GM23248 (cell line): ENCODE results near the gene KDM7A. TPM values are rescaled to one million over a fixed set of nuclear protein-coding genes. Genes with fewer than 3 reads are reported as not detected.

Experiments
- DNase-seq: peaks from one replicate; pipeline ENCODE4 v3.0.0-alpha.2; 2015
- H2AFZ ChIP-seq: fragments of 200-600 bp; sonication (generic); 2 replicates; pipeline ENCODE4 v1.6.1; 2016; ENCODE audit warnings: antibody characterized with exemption
- H3F3A ChIP-seq: fragments of 200-600 bp; sonication (generic); 2 replicates; pipeline ENCODE4 v1.6.1; 2016; ENCODE audit warnings: mild to moderate bottlenecking, antibody characterized with exemption, mixed run types; ENCODE audit not compliant: insufficient read depth
- H3K27ac ChIP-seq: fragments of 200-600 bp; sonication (generic); 2 replicates; pipeline ENCODE4 v1.5.1; 2016; ENCODE audit warnings: mild to moderate bottlenecking
- H3K27me3 ChIP-seq: fragments of 200-600 bp; sonication (generic); replicated peaks from 2 replicates; pipeline ENCODE4 v1.6.1; 2016; ENCODE audit warnings: mild to moderate bottlenecking; ENCODE audit not compliant: insufficient read depth
- H3K36me3 ChIP-seq: fragments of 200-600 bp; sonication (generic); 2 replicates; pipeline ENCODE4 v1.6.1; 2016; ENCODE audit warnings: low read depth, mild to moderate bottlenecking
- H3K4me1 ChIP-seq: fragments of 200-600 bp; sonication (generic); 2 replicates; pipeline ENCODE4 v1.6.1; 2016; ENCODE audit warnings: mild to moderate bottlenecking; ENCODE audit not compliant: insufficient read depth
- H3K4me2 ChIP-seq: fragments of 200-600 bp; sonication (generic); one replicate; pipeline ENCODE4 v1.6.1; 2016; ENCODE audit warnings: mild to moderate bottlenecking; ENCODE audit not compliant: unreplicated experiment
- H3K4me3 ChIP-seq: fragments of 200-600 bp; sonication (generic); 2 replicates; pipeline ENCODE4 v1.5.1; 2016; ENCODE audit warnings: mild to moderate bottlenecking
- H3K79me2 ChIP-seq: fragments of 200-600 bp; sonication (generic); 2 replicates; pipeline ENCODE4 v1.6.1; 2016; ENCODE audit warnings: mild to moderate bottlenecking; ENCODE audit not compliant: insufficient read depth
- H3K9ac ChIP-seq: fragments of 200-600 bp; sonication (generic); 2 replicates; pipeline ENCODE4 v1.6.1; 2016; ENCODE audit warnings: mild to moderate bottlenecking
- H3K9me2 ChIP-seq: fragments of 200-600 bp; sonication (generic); 2 replicates; pipeline ENCODE4 v1.6.1; 2016; ENCODE audit warnings: mixed run types, mild to moderate bottlenecking, moderate library complexity; ENCODE audit not compliant: insufficient read depth
- H3K9me3 ChIP-seq: fragments of 200-600 bp; sonication (generic); one replicate; pipeline ENCODE4 v1.6.1; 2017; ENCODE audit warnings: low read depth
- H4K20me1 ChIP-seq: fragments of 200-600 bp; sonication (generic); 2 replicates; pipeline ENCODE4 v1.6.0; 2016; ENCODE audit not compliant: insufficient read depth
- EZH2 ChIP-seq: fragments of 200-600 bp; sonication (generic); IDR thresholded peaks from 2 replicates; pipeline ENCODE4 v1.6.1; 2018; ENCODE audit warnings: antibody characterized with exemption, mild to moderate bottlenecking; ENCODE audit not compliant: insufficient read depth, poor library complexity, severe bottlenecking
- EZH2phosphoT487 ChIP-seq: fragments of 200-600 bp; sonication (generic); IDR thresholded peaks from 2 replicates; pipeline ENCODE4 v1.6.1; 2018; ENCODE audit warnings: antibody characterized with exemption, moderate library complexity, mild to moderate bottlenecking, low read depth; ENCODE audit not compliant: insufficient read depth
- WGBS, 2 experiments: methylation state at CpG; one replicate each; pipeline ENCODE4 v1.1.6; 2015 to 2017; ENCODE audit warnings: low lambda C conversion rate in 2 of 2, low coverage in 1 of 2; ENCODE audit errors: missing lambda C conversion rate in 2 of 2; 5-methylcytosine and 5-hydroxymethylcytosine counted together
- in situ Hi-C: fragments of 300-500 bp; cut with MboI; formaldehyde crosslinking; loops from 2 replicates; pipeline ENCODE4 v1.15.0; 2020
- polyA plus RNA-seq: library from polyadenylated mRNA; unstranded; fragments of >200 nt; fragmentation: Nextera tagmentation; extraction: Ambion mirVana; gene quantifications from 2 replicates; pipeline ENCODE4 v1.2.1, GENCODE V29; 2016
- total RNA-seq: library from RNA; depleted of rRNA; stranded (reverse); fragments of >200 nt; shearing (Covaris generic); gene quantifications from 2 replicates; pipeline ENCODE4 v1.2.3, GENCODE V29; 2014

Gene KDM7A
- total and polyA plus RNA-seq, 2 experiments from 2014 or later = 2.3 to 6.7 TPM

- Histone ChIP-seq H3K4me2 (no peak overlapping the region), H3K9me3 (no peaks in the 10 kb centered on the region), H3K27me3 (no peaks in the 10 kb centered on the region), H3K79me2 (no peaks in the 10 kb centered on the region), H3K4me1 (no peaks in the 10 kb centered on the region), H3K4me3 (no peak overlapping the region), H3K9ac (no peak overlapping the region), H3F3A (no peaks in the 10 kb centered on the region), H3K27ac (no peak overlapping the region), H4K20me1 (no peaks in the 10 kb centered on the region), H2AFZ (no peak overlapping the region), H3K36me3 (no peaks in the 10 kb centered on the region), H3K9me2 (no peaks in the 10 kb centered on the region)
- no peak for TF ChIP-seq EZH2
- no peak for TF ChIP-seq EZH2phosphoT487
- no peak for DNase-seq
- 55 to 59% methylated on average over 6 of the region's 6 CpGs for WGBS, 2 experiments
- in situ Hi-C loops = no loop called here
Measured at GRCh38 chr7:140074780-140075179, 102.0 kb downstream of the KDM7A start.

- no peaks in the 10 kb centered on the region for H3K36me3 ChIP-seq
- no peak for TF ChIP-seq EZH2
- TF ChIP-seq EZH2phosphoT487 = no peak
- H3K27me3 ChIP-seq = no peaks in the 10 kb centered on the region
- no peak overlapping the region for H2AFZ ChIP-seq
- DNase-seq = no peak
- H3K79me2 ChIP-seq = no peaks in the 10 kb centered on the region
- in situ Hi-C loops = no loop called here
- H3K9ac ChIP-seq = no peak overlapping the region
- no peak overlapping the region for H3K4me3 ChIP-seq
- H3K27ac ChIP-seq = no peak overlapping the region
- H3K9me3 ChIP-seq = peaks cover 6% of the 10 kb centered on the region
- no peaks in the 10 kb centered on the region for H3K9me2 ChIP-seq
- H3F3A ChIP-seq = no peaks in the 10 kb centered on the region
- no peak overlapping the region for H3K4me2 ChIP-seq
- no peaks in the 10 kb centered on the region for H3K4me1 ChIP-seq
- no peaks in the 10 kb centered on the region for H4K20me1 ChIP-seq
Measured at GRCh38 chr7:140070546-140070945, 106.2 kb downstream of the KDM7A start.

- H4K20me1 ChIP-seq = no peaks in the 10 kb centered on the region
- no peak overlapping the region for H3K9ac ChIP-seq
- no peaks in the 10 kb centered on the region for H3K4me1 ChIP-seq
- H3F3A ChIP-seq = no peaks in the 10 kb centered on the region
- no peak for DNase-seq
- H2AFZ ChIP-seq = no peak overlapping the region
- no peak overlapping the region for H3K27ac ChIP-seq
- 75 to 79% methylated on average over 4 of the region's 4 CpGs for WGBS, 2 experiments
- TF ChIP-seq EZH2phosphoT487 (no peak), EZH2 (no peak)
- in situ Hi-C loops = no loop called here
- H3K79me2 ChIP-seq = no peaks in the 10 kb centered on the region
- peaks cover 6% of the 10 kb centered on the region for H3K9me3 ChIP-seq
- H3K4me3 ChIP-seq = no peak overlapping the region
- no peaks in the 10 kb centered on the region for H3K9me2 ChIP-seq
- no peaks in the 10 kb centered on the region for H3K36me3 ChIP-seq
- H3K4me2 ChIP-seq = no peak overlapping the region
- no peaks in the 10 kb centered on the region for H3K27me3 ChIP-seq
Measured at GRCh38 chr7:140069298-140069949, 107.4 kb downstream of the KDM7A start.

DNA sequence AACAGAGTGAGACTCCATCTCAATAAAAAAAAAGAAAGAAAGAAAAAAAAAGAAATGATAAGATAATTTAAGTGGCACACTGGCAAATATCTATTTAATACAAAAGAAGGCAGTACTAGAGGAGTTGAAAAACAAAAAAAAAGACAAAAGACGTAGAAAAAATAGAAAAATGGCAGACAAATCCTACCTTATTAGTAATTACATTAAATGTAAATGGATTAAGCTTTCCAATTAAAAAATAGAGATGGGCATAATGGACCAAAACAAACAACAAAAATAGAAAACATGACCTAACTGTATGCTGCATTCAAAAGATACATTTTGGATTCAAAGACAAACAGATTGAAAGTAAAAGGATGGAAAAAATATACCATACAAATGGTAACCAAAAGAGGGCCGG lies 108.8 kb downstream of the KDM7A start:
- Histone ChIP-seq H2AFZ (no peak overlapping the region), H3K9ac (no peak overlapping the region), H3K9me2 (no peaks in the 10 kb centered on the region), H4K20me1 (no peaks in the 10 kb centered on the region), H3F3A (no peaks in the 10 kb centered on the region), H3K9me3 (peaks cover 6% of the 10 kb centered on the region), H3K4me3 (no peak overlapping the region), H3K79me2 (no peaks in the 10 kb centered on the region), H3K4me1 (no peaks in the 10 kb centered on the region), H3K4me2 (no peak overlapping the region), H3K27ac (no peak overlapping the region), H3K27me3 (no peaks in the 10 kb centered on the region), H3K36me3 (no peaks in the 10 kb centered on the region)
- 33 to 44% methylated on average over 2 of the region's 2 CpGs for WGBS, 2 experiments
- TF ChIP-seq EZH2phosphoT487 (no peak), EZH2 (no peak)
- no peak for DNase-seq
- in situ Hi-C loops = no loop called here

DNA sequence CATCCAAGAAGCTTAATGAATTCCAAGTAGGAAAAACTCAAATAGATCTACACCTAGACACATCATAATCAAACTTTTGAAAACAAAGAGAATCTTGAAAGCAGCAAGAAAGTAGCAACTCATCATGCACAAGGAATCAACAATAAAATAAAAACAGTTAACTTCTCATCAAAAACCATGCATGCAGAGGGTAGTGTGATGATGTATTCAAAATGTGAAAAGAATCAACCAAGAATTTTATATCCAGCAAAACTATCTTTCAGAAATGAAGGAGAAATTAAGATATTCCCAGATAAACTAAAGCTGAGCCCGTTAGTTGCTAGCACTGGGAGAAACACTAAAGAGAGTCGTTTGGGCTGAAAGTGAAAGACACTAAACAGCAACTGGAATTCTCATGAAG lies 109.7 kb downstream of the KDM7A start:
- Histone ChIP-seq H3K9me2 (no peaks in the 10 kb centered on the region), H3K79me2 (no peaks in the 10 kb centered on the region), H3K4me3 (no peak overlapping the region), H3K9ac (no peak overlapping the region), H4K20me1 (no peaks in the 10 kb centered on the region), H3K9me3 (peaks cover 6% of the 10 kb centered on the region), H3F3A (no peaks in the 10 kb centered on the region), H3K27ac (no peak overlapping the region), H2AFZ (no peak overlapping the region), H3K27me3 (no peaks in the 10 kb centered on the region), H3K4me1 (no peaks in the 10 kb centered on the region), H3K36me3 (no peaks in the 10 kb centered on the region), H3K4me2 (no peak overlapping the region)
- in situ Hi-C loops = no loop called here
- TF ChIP-seq EZH2phosphoT487 (no peak), EZH2 (no peak)
- no peak for DNase-seq
- WGBS, 2 experiments = 52 to 70% methylated on average over 2 of the region's 2 CpGs
